GM19035 (cell line): Measurements from ENCODE around the gene ALDH4A1.

Experiments
- ATAC-seq: cut with Tn5 transposase; IDR thresholded peaks from one replicate; pipeline ENCODE4 v1.9.1; 2021; ENCODE audit not compliant: unreplicated experiment

Gene ALDH4A1

GRCh38 chr1:18902523-18903290 is at the start of gene ALDH4A1:
TSS of gene ALDH4A1 (minus strand) at chr1:18902555. CDS start at chr1:18902523, 32 bp downstream.
- ATAC-seq, result peak; percentile 95

- ATAC-seq, result peak; percentile 29
These were observed 49.5 kb upstream of the ALDH4A1 start for GRCh38 chr1:18951818-18952391.

GRCh38 chr1:18951416-18951815 is 49.1 kb upstream of the ALDH4A1 start:
- ATAC-seq, result no peak

GRCh38 chr1:18950401-18951026 is 48.2 kb upstream of the ALDH4A1 start:
- ATAC-seq, result no peak

- no peak for ATAC-seq
These were observed 47.5 kb upstream of the ALDH4A1 start for GRCh38 chr1:18949686-18950400.

GRCh38 chr1:18948913-18949685 is 46.7 kb upstream of the ALDH4A1 start:
- ATAC-seq, result no peak

- no peak for ATAC-seq
These were observed 45.9 kb upstream of the ALDH4A1 start for GRCh38 chr1:18948048-18948912.

GRCh38 chr1:18947570-18947969 is 45.2 kb upstream of the ALDH4A1 start:
- no peak for ATAC-seq

- no peak for ATAC-seq
These were observed 44.4 kb upstream of the ALDH4A1 start for GRCh38 chr1:18946550-18947381.

GRCh38 chr1:18945401-18945849 is 43.1 kb upstream of the ALDH4A1 start:
- ATAC-seq, result no peak

- no peak for ATAC-seq
These were observed 42.5 kb upstream of the ALDH4A1 start for GRCh38 chr1:18944810-18945209.

GRCh38 chr1:18943914-18944572 is 41.7 kb upstream of the ALDH4A1 start:
- no peak for ATAC-seq

GRCh38 chr1:18943162-18943561 is 40.8 kb upstream of the ALDH4A1 start:
- no peak for ATAC-seq

GRCh38 chr1:18942340-18942739 is 40.0 kb upstream of the ALDH4A1 start:
- no peak for ATAC-seq

- no peak for ATAC-seq
These were observed 39.1 kb upstream of the ALDH4A1 start for GRCh38 chr1:18941221-18942141.

GRCh38 chr1:18940303-18941020 is 38.1 kb upstream of the ALDH4A1 start:
- ATAC-seq, result no peak
